Mucosa of descending colon (tissue), 3 donors: ENCODE data around the gene APLP1. TPM values are rescaled to one million over a fixed set of nuclear protein-coding genes. Genes with fewer than 3 reads are reported as not detected.
"Not testable (repeated sequence)": the region's sequence is repeated elsewhere in the genome, so short reads cannot be mapped to it uniquely, and the experiment has no call there.

Experiments
- ATAC-seq: fragments of 200-7000 bp; cut with Tn5 transposase; one replicate; pipeline ENCODE4 v1.9.1; 2020; ENCODE audit warnings: mild to moderate bottlenecking, moderate library complexity
- DNase-seq, 3 donors: peaks; one replicate each; pipeline ENCODE4 v3.0.0-alpha.2; 2020
- H3K36me3 ChIP-seq: fragments of 200-600 bp; one replicate; pipeline ENCODE4 v1.8.0; 2021; ENCODE audit warnings: low read depth, mild to moderate bottlenecking
- H3K4me1 ChIP-seq: fragments of 200-600 bp; one replicate; pipeline ENCODE4 v1.8.0; 2021; ENCODE audit warnings: low read depth, mild to moderate bottlenecking
- H3K4me3 ChIP-seq: fragments of 200-600 bp; one replicate; pipeline ENCODE4 v1.8.0; 2021; ENCODE audit warnings: mild to moderate bottlenecking
- H3K9me3 ChIP-seq: fragments of 200-600 bp; one replicate; pipeline ENCODE4 v1.8.0; 2021; ENCODE audit warnings: mild to moderate bottlenecking
- CTCF ChIP-seq: fragments of 200-600 bp; IDR thresholded peaks from one replicate; pipeline ENCODE4 v1.8.0; 2022; ENCODE audit warnings: antibody characterized with exemption, mild to moderate bottlenecking
- intact Hi-C, 2 donors: fragments of 100-400 bp; cut with DNase I in 1 of 2; cut with micrococcal nuclease in 1 of 2; formaldehyde crosslinking; loops; one replicate each; pipeline versions ENCODE4 v1.11.0 to v1.11.1; 2022; cut with DNase I, micrococcal nuclease
- total RNA-seq, 3 donors: library from RNA; stranded (reverse); fragmentation: NEBNext Ultra II Directional in 2 of 3; extraction: Animal tissue kit (Norgen Biotek cat#: 25700) in 2 of 3; gene quantifications; one replicate each; pipeline versions ENCODE4 v1.2.1 to v1.2.4, GENCODE V29; 2021 to 2023
- donor health status: DM: no; HTN: no; CAD: no; lungs with moderate emphysema.
- donor health status: DM: no; HTN: no; CAD: no.
- donor health status: DM: no; HTN: yes; CAD: no.

Gene APLP1
- total RNA-seq, 3 donors from 2014 or later = 1.6 to 13.2 (median 1.9) TPM

- no peak for DNase-seq
- no peaks in the 10 kb centered on the region for H3K9me3 ChIP-seq
- no peak for TF ChIP-seq CTCF
- no peak overlapping the region for H3K4me3 ChIP-seq
- intact Hi-C loops = no loop called here
- H3K4me1 ChIP-seq = no peaks in the 10 kb centered on the region
- ATAC-seq = no peak
- no peaks in the 10 kb centered on the region for H3K36me3 ChIP-seq
These were observed 36.9 kb downstream of the APLP1 start for GRCh38 chr19:35905178-35905727.

GRCh38 chr19:35907377-35907745, 39.0 kb downstream of the APLP1 start:
- intact Hi-C loops = no loop called here
- no peak overlapping the region for H3K4me3 ChIP-seq
- H3K36me3 ChIP-seq = no peaks in the 10 kb centered on the region
- TF ChIP-seq CTCF = no peak
- H3K9me3 ChIP-seq = no peaks in the 10 kb centered on the region
- DNase-seq (no peak), ATAC-seq (no peak)
- H3K4me1 ChIP-seq = no peaks in the 10 kb centered on the region

- Histone ChIP-seq H3K4me1 (no peaks in the 10 kb centered on the region), H3K36me3 (no peaks in the 10 kb centered on the region), H3K4me3 (no peak within 1 kb of the TSS), H3K9me3 (no peaks in the 10 kb centered on the region)
- intact Hi-C loops = no loop called here
- DNase-seq (peak; percentile 32 to 68 (median 49)), ATAC-seq (peak; percentile 9)
- no peak for TF ChIP-seq CTCF
These were observed 39.7 kb downstream of the APLP1 start, which contains the start of gene TYROBP for GRCh38 chr19:35908010-35908441. TSS of gene TYROBP (minus strand) at chr19:35908295. CDS start at chr19:35908228, 67 bp downstream.

- ATAC-seq = peak; percentile 74
- TF ChIP-seq CTCF = no peak
- H3K4me3 ChIP-seq = no peak overlapping the region
- H3K36me3 ChIP-seq = no peaks in the 10 kb centered on the region
- intact Hi-C loops = no loop called here
- peak; percentile 57 to 87 (median 60) for DNase-seq
- no peaks in the 10 kb centered on the region for H3K4me1 ChIP-seq
- no peaks in the 10 kb centered on the region for H3K9me3 ChIP-seq
These were observed 40.8 kb downstream of the APLP1 start for GRCh38 chr19:35908973-35909683.

GRCh38 chr19:35909684-35910035, 41.3 kb downstream of the APLP1 start:
- TF ChIP-seq CTCF = no peak
- intact Hi-C loops = no loop called here
- ATAC-seq (no peak), DNase-seq (no peak)
- Histone ChIP-seq H3K4me3 (no peak overlapping the region), H3K9me3 (no peaks in the 10 kb centered on the region), H3K4me1 (no peaks in the 10 kb centered on the region), H3K36me3 (no peaks in the 10 kb centered on the region)

GRCh38 chr19:35910355-35910754, 42.0 kb downstream of the APLP1 start:
- DNase-seq, H3K4me3 ChIP-seq, intact Hi-C loops, H3K36me3 ChIP-seq, H3K4me1 ChIP-seq, H3K9me3 ChIP-seq, ATAC-seq: not testable (repeated sequence)
